GM12801 (cell line): ENCODE measurements around the gene ALCAM.

ENCODE experiments used
- CTCF ChIP-seq: IDR thresholded peaks from one replicate; pipeline ENCODE4 v1.5.1; 2011; ENCODE audit warnings: control low read depth; ENCODE audit not compliant: insufficient read length; ENCODE audit errors: extremely low read depth

The ALCAM gene

GRCh38 chr3:105555206-105555605, 188.5 kb downstream of the ALCAM start:
- no peak for TF ChIP-seq CTCF

DNA sequence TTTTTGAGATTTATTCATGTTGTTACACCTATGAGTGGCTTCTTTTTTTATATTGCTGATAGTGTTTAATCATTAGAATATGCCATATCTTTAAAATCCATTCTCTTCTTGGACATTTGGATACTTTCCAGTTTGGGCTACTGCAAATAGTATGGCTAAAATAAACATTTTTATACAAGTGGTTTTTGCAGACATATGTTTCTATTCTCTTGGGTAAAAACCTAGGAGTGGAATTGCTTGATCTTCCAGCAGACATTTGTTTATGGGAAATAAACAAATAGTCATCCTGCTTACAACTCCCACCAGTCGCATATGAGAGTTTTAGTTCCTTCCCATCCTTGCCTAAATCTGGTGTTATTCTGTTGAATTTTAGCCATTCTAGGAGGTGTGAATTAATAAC, 193.1 kb downstream of the ALCAM start:
- TF ChIP-seq CTCF: no peak

DNA sequence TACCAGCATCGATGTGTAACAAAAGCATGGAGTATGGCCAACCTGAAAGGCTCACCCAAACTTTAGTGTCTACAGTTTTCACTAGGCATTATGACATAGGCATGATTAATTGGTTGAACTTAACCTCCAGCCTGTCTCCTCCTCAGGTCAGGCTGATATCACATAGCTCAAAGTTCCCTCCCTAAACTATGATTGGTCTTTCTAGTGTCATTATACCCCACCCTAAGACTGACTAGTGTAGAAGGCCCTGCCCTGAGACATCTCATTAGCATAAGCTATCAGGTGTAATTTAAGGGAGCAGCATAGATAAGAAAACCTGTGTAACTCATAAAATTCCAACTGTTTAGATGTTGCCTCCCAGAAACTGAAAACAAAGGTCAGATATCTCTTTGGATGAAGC, 195.2 kb downstream of the ALCAM start:
- no peak for TF ChIP-seq CTCF

- no peak for TF ChIP-seq CTCF
Observed at GRCh38 chr3:105564546-105565288, 198.0 kb downstream of the ALCAM start.

- no peak for TF ChIP-seq CTCF
Observed at GRCh38 chr3:105571005-105571404, 204.3 kb downstream of the ALCAM start.

DNA sequence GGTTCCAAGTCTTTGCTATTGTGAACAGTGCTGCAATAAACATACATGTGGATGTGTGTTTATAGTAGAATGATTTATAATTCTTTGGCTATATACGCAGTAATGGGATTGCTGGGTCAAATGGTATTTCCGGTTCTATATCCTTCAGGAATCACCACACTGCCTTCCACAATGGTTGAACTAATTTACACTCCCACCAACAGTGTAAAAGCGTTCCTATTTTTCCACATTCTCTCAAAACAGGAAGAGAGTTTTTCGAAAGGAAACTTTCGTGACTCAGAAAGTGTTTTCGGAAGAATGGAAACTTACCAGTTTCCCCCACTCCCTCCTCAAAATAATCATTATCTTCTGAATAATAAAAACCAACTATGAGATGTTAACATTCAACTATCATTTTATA, 205.8 kb downstream of the ALCAM start:
- no peak for TF ChIP-seq CTCF

GRCh38 chr3:105579439-105579838, 212.7 kb downstream of the ALCAM start:
- no peak for TF ChIP-seq CTCF
